Measurements from ENCODE around the gene ASPG. TPM values are rescaled to one million over a fixed set of nuclear protein-coding genes. Genes with fewer than 3 reads are reported as not detected.

The ASPG gene
- total RNA-seq, 1 donor from 2014 or later: 1.2 TPM

DNA sequence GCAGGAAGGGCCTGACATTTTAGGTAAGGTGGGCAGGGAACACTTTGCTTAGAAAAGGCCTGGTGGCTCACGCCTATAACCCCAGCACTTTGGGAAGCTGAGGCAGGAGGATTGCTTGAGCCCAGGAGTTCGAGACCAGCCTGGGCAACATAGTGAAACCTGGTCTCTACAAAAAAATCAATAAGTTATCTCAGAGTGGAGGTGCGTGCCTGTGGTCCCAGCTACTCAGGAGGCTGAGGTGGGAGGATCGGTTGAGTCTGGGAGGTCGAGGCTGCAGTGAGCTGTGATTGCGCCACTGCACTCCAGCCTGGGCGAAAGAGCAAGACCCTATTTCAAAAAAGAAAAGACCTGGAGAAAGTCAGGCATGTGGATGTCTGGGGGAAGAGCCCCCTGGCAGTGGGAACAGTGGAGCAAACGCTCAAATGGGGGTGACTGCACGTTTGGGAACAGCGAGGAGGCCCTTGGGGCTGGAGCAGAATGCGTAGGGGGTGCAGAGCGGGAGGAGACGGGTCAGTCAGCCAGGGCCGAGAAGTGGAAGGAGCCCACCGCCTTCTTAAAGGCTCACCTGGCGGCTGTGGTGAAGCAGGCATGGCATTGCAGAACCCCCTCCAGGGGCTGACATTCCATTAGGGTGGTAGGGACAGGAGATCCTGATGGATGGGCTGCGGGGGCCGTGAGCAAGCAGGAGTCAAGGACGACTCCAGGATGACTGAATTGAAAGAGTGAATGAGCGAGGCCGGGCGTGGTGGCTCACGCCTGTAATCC is 46.6 kb downstream of the ASPG start:
- H3K27me3 Mint-ChIP-seq (ENCODE audit: unreplicated experiment): peaks cover 12% of the 10 kb centered on the region
- H3K36me3 Mint-ChIP-seq (ENCODE audit: low read depth, unreplicated experiment): no peaks in the 10 kb centered on the region
- peaks cover 5% of the 10 kb centered on the region for H3K9me3 Mint-ChIP-seq (ENCODE audit: unreplicated experiment)
- DNase-seq (ENCODE audit: low spot score): no peak
- H3K4me1 Mint-ChIP-seq (ENCODE audit: unreplicated experiment): peaks cover 6% of the 10 kb centered on the region
- TF ChIP-seq, protein P1, sequence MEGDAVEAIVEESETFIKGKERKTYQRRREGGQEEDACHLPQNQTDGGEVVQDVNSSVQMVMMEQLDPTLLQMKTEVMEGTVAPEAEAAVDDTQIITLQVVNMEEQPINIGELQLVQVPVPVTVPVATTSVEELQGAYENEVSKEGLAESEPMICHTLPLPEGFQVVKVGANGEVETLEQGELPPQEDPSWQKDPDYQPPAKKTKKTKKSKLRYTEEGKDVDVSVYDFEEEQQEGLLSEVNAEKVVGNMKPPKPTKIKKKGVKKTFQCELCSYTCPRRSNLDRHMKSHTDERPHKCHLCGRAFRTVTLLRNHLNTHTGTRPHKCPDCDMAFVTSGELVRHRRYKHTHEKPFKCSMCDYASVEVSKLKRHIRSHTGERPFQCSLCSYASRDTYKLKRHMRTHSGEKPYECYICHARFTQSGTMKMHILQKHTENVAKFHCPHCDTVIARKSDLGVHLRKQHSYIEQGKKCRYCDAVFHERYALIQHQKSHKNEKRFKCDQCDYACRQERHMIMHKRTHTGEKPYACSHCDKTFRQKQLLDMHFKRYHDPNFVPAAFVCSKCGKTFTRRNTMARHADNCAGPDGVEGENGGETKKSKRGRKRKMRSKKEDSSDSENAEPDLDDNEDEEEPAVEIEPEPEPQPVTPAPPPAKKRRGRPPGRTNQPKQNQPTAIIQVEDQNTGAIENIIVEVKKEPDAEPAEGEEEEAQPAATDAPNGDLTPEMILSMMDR (IDR thresholded peaks at IDR 0.05; ENCODE audit: unreplicated experiment): no peak
- peak overlapping the region; percentile 23 for H3K4me3 Mint-ChIP-seq (ENCODE audit: unreplicated experiment)
- no peak overlapping the region for H3K27ac Mint-ChIP-seq (ENCODE audit: unreplicated experiment)

DNA sequence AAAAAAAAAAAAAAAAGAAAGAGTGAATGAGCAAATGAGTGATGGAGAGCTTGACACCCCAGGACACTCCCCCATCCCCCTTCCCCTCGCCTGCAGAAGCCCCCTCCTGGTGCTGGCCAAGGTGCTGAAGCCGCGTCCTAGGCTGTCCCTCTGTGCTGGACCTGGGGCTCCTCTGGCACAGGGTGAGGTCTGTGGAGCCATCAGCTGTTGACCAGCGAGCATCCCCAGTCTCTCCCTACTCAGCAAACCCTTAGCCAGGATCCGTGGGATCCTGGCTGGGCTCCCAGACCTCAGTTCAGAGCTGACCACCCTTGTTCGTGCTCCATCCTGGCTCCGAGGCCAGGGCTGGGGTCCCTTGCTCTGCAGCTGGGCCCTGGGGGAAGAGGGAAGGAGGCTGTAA is 47.5 kb downstream of the ASPG start:
- Mint-ChIP-seq H3K27me3 (ENCODE audit: unreplicated experiment) (peaks cover 12% of the 10 kb centered on the region), H3K36me3 (ENCODE audit: low read depth, unreplicated experiment) (no peaks in the 10 kb centered on the region), H3K9me3 (ENCODE audit: unreplicated experiment) (peaks cover 4% of the 10 kb centered on the region), H3K4me3 (ENCODE audit: unreplicated experiment) (no peak overlapping the region), H3K4me1 (ENCODE audit: unreplicated experiment) (peaks cover 6% of the 10 kb centered on the region), H3K27ac (ENCODE audit: unreplicated experiment) (no peak overlapping the region)
- TF ChIP-seq, protein P1 (IDR thresholded peaks at IDR 0.05; ENCODE audit: unreplicated experiment): no peak
- DNase-seq (ENCODE audit: low spot score): peak; percentile 47

DNA sequence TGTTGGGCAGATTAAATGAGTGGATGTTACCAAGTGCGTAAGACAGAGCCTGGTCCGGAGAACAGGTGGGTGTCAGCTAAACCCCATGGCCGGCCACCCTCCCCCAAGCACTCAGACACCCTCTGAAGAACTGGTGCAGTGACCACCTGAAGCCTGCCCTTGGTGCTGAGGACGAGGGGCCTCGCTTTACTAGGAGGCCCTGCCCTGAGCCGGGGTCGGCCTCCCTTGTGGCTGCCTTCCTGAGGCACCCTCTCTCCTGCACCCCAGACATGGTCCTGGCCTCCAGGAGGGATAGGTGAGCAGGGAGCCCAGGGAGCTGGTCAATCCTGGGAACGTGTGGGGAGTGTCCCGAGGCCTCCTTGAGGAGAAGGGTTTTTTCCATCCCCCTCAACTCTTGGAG is 48.0 kb downstream of the ASPG start:
- peaks cover 6% of the 10 kb centered on the region for H3K4me1 Mint-ChIP-seq (ENCODE audit: unreplicated experiment)
- H3K36me3 Mint-ChIP-seq (ENCODE audit: low read depth, unreplicated experiment): no peaks in the 10 kb centered on the region
- no peak for DNase-seq (ENCODE audit: low spot score)
- no peak overlapping the region for H3K27ac Mint-ChIP-seq (ENCODE audit: unreplicated experiment)
- peaks cover 4% of the 10 kb centered on the region for H3K9me3 Mint-ChIP-seq (ENCODE audit: unreplicated experiment)
- TF ChIP-seq, protein P1 (IDR thresholded peaks at IDR 0.05; ENCODE audit: unreplicated experiment): no peak
- peaks cover 12% of the 10 kb centered on the region for H3K27me3 Mint-ChIP-seq (ENCODE audit: unreplicated experiment)
- H3K4me3 Mint-ChIP-seq (ENCODE audit: unreplicated experiment): no peak overlapping the region

DNA sequence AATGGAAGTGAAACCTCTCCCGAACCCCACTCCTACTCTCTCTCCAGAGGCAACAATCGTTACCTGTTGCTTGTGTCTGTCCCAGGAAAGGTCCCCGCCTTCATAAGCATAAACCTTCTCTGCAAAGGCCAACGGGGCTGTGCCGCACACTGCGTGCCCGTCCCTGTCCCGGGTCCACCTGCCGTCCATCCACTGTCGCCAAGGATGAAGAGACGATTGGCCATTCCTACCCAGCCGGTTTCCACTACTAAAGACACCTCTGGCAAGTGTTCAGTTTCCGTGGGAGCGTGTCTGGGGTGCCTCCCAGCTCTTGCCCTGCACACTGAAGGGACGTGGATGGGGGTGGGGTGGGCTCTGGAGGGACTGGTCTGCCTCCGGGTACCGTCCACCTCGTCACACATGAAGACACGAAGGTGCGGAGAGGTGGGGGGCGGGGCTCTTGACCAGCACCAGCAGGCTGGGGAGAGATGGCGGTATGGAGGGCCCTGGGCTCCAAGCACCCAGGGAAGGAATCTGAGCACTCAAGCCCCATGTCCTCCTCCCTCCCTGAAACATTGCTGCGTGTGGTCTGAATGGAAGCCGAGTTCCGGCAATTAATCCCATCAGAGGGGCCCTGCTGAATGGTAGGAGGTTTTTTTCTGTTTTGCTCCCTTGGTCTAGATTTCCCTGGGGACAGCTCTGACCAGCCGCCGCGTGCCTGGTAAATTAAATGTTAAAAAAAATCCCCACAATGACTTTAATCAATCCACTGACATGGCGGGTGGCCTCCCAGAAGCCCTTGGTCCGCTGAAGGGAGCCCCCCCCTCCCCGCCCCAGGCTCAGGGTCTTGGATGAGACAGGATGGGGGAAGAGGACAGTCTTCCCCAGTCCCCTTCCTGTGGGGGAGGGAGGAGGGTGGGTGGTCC is 48.8 kb downstream of the ASPG start:
- Mint-ChIP-seq H3K9me3 (ENCODE audit: unreplicated experiment) (peaks cover 4% of the 10 kb centered on the region), H3K36me3 (ENCODE audit: low read depth, unreplicated experiment) (no peaks in the 10 kb centered on the region)

More for the DNA sequence above, 48.8 kb downstream of the ASPG start:
- no peak for DNase-seq (ENCODE audit: low spot score)
- TF ChIP-seq, protein P1 (IDR thresholded peaks at IDR 0.05; ENCODE audit: unreplicated experiment): no peak
- H3K27me3 Mint-ChIP-seq (ENCODE audit: unreplicated experiment): peaks cover 12% of the 10 kb centered on the region
- no peak overlapping the region for H3K27ac Mint-ChIP-seq (ENCODE audit: unreplicated experiment)
- H3K4me1 Mint-ChIP-seq (ENCODE audit: unreplicated experiment): peaks cover 6% of the 10 kb centered on the region
- no peak overlapping the region for H3K4me3 Mint-ChIP-seq (ENCODE audit: unreplicated experiment)

Measured in endothelial cell (in vitro differentiated cells).